ENCODE results near the gene RNF212B.
"Not testable (repeated sequence)": the region's sequence is repeated elsewhere in the genome, so short reads cannot be mapped to it uniquely, and the experiment has no call there.

The RNF212B gene

GRCh38 chr14:23207146-23207540 lies 30.6 kb upstream of the RNF212B start:
- no peak for TF ChIP-seq CTCF (conservative IDR thresholded peaks at IDR 0.05; ENCODE audit: low read depth)
- no peak for DNase-seq (ENCODE audit: low spot score)
- ChIA-PET POLR2A (ENCODE audit: low non-redundant PET) (no interaction called here), CTCF (interaction anchor here (0.5 to 0.7 kb wide), 4 partner anchors 20 to 709 kb away, joined by 3 to 4 read pairs (median 3); no protein-coding TSS in a partner anchor)
- no peak overlapping the region for H3K27ac ChIP-seq

- no peak for TF ChIP-seq CTCF (conservative IDR thresholded peaks at IDR 0.05; ENCODE audit: low read depth)
- no peak overlapping the region for H3K27ac ChIP-seq
- POLR2A ChIA-PET (ENCODE audit: low non-redundant PET) = no interaction called here
- no peak for DNase-seq (ENCODE audit: low spot score)
- CTCF ChIA-PET = no interaction called here
These were observed 29.4 kb upstream of the RNF212B start for GRCh38 chr14:23208324-23208723.

GRCh38 chr14:23209651-23210423 lies 27.9 kb upstream of the RNF212B start:
- no peak for TF ChIP-seq CTCF (conservative IDR thresholded peaks at IDR 0.05; ENCODE audit: low read depth)
- POLR2A ChIA-PET (ENCODE audit: low non-redundant PET) = interaction anchor here (0.6 kb wide), 1 partner anchor 24 kb away, joined by 6 read pairs; no protein-coding TSS in a partner anchor
- DNase-seq (ENCODE audit: low spot score) = peak; percentile 28
- CTCF ChIA-PET = no interaction called here
- H3K27ac ChIP-seq = peak overlapping the region; percentile 33

GRCh38 chr14:23215421-23215820 lies 22.3 kb upstream of the RNF212B start:
- H3K27ac ChIP-seq = no peak overlapping the region
- DNase-seq (ENCODE audit: low spot score) = no peak
- ChIA-PET CTCF (no interaction called here), POLR2A (ENCODE audit: low non-redundant PET) (no interaction called here)
- no peak for TF ChIP-seq CTCF (conservative IDR thresholded peaks at IDR 0.05; ENCODE audit: low read depth)

GRCh38 chr14:23217032-23218020 lies 20.4 kb upstream of the RNF212B start:
- no peak for DNase-seq (ENCODE audit: low spot score)
- ChIA-PET CTCF (interaction anchor here (0.7 kb wide), 1 partner anchor 70 kb away, joined by 3 read pairs; no protein-coding TSS in a partner anchor), POLR2A (ENCODE audit: low non-redundant PET) (no interaction called here)
- no peak overlapping the region for H3K27ac ChIP-seq
- no peak for TF ChIP-seq CTCF (conservative IDR thresholded peaks at IDR 0.05; ENCODE audit: low read depth)

GRCh38 chr14:23219075-23219474 lies 18.7 kb upstream of the RNF212B start:
- DNase-seq (ENCODE audit: low spot score) = no peak
- H3K27ac ChIP-seq = no peak overlapping the region
- TF ChIP-seq CTCF (conservative IDR thresholded peaks at IDR 0.05; ENCODE audit: low read depth) = no peak
- CTCF ChIA-PET = no interaction called here
- POLR2A ChIA-PET (ENCODE audit: low non-redundant PET) = no interaction called here

- CTCF ChIA-PET = interaction anchor here (0.6 kb wide), 1 partner anchor 167 kb away, joined by 3 read pairs; the partner anchor contains the start of gene CDH24
- POLR2A ChIA-PET (ENCODE audit: low non-redundant PET); DNase-seq (ENCODE audit: low spot score); H3K27ac ChIP-seq: not testable (repeated sequence)
These were observed 12.8 kb upstream of the RNF212B start for GRCh38 chr14:23224958-23225357.

All from RWPE1 (cell line).